Stimulated activated naive CD8-positive, alpha-beta T cell treated with anti-CD3 and anti-CD28 coated beads, Interleukin-15, Interleukin-2, amounts not matched to agents 100 ng/mL and 50 ng/mL, for 24 hours (primary cell): ENCODE measurements around the gene DOCK1.

Source experiments
- H3K27ac Mint-ChIP-seq: one replicate; pipeline ENCODE4 v1.8.0; 2021; ENCODE audit warnings: mild to moderate bottlenecking, mixed read lengths
- H3K27me3 Mint-ChIP-seq: one replicate; pipeline ENCODE4 v1.8.0; 2021; ENCODE audit warnings: mixed read lengths
- H3K36me3 Mint-ChIP-seq: one replicate; pipeline ENCODE4 v1.8.0; 2021; ENCODE audit warnings: low read depth, mixed read lengths
- H3K4me1 Mint-ChIP-seq: one replicate; pipeline ENCODE4 v1.8.0; 2021; ENCODE audit warnings: low read depth, mixed read lengths
- H3K4me3 Mint-ChIP-seq: one replicate; pipeline ENCODE4 v1.8.0; 2021; ENCODE audit warnings: mild to moderate bottlenecking, mixed read lengths
- H3K9me3 Mint-ChIP-seq: one replicate; pipeline ENCODE4 v1.8.0; 2021; ENCODE audit warnings: mixed read lengths

Gene DOCK1

DNA sequence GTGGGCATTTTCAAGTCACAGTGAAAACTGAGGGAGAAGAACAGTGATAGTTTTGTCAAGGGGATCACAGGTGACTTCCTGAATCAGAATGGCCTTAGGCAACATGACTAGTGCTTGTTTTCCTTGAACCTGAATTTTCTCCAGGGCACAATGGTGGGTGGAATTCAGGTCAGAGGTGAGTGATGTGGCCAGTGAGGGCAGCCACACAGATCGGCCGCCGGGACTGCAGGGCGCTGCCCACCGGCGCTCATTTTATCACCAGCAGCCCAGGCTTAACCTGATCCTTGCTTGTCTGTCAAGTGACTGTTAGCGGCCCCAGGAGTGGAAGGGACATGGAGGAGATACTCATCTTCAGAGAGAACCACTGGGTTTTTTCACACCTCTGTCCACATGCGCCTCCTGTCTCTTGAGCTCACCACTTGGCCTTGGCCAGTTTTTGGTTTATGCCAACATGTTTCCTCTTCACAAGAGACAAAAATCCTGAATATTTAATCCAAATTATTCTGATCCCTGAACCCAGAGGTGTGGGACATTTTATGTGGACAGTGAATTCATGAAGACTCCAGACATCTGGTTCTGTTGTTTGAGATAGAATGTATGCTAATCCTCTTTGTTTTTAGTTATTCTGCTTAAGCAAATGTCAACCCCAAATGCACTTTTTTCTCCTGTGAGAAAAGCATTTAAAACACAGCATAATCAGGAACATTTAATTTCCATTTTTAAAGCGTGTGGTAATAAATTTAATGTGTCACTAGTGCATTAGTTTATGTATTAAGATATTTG is 108.7 kb downstream of the DOCK1 start:
- Mint-ChIP-seq H3K27me3 (no peaks in the 10 kb centered on the region), H3K4me1 (no peaks in the 10 kb centered on the region), H3K27ac (no peak overlapping the region), H3K9me3 (no peaks in the 10 kb centered on the region), H3K36me3 (no peaks in the 10 kb centered on the region), H3K4me3 (no peak overlapping the region)

DNA sequence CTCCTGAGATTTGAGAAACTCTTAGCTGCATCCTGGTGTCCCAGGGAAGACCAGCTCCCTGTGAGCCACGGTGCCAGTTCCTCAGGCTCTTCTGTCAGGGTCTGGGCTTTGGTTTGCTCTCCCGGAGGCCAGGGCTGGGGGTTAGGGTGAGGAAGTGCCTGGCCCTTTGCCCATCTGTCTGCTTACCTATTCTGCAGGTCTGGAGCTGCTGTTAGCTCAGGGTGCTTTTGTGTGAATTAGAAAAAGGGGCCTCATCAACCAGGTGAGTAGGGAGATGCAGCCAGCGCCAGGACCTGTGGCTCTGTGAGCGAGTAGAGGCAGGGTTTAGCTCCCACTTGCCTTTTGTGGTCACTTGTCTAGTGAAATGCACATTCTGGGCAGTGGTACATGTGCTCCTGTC is 109.4 kb downstream of the DOCK1 start:
- H3K9me3 Mint-ChIP-seq, result no peaks in the 10 kb centered on the region
- no peaks in the 10 kb centered on the region for H3K36me3 Mint-ChIP-seq
- H3K27ac Mint-ChIP-seq, result no peak overlapping the region
- H3K4me3 Mint-ChIP-seq, result no peak overlapping the region
- H3K4me1 Mint-ChIP-seq, result no peaks in the 10 kb centered on the region
- H3K27me3 Mint-ChIP-seq, result no peaks in the 10 kb centered on the region

DNA sequence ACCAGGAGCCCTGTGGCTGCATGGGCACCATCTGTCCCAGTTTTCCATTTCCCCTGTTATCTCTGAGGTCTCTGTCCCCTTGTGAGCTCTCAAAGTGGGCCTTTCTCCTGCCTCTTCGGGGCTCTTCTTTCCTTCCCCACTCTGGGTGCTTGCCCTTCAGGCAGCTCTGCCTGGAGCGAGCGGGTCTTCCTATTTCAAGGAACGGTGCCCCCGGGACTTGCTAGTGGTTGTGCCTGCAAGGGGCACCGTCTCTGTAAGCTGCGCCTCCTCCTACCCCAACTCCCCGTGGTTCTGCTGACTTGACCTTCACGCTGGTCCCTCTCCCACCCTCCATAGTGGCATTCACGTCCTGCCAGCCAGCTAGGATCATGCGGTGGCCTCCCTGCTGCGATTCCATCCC is 110.1 kb downstream of the DOCK1 start:
- Mint-ChIP-seq H3K27ac (no peak overlapping the region), H3K27me3 (no peaks in the 10 kb centered on the region), H3K9me3 (no peaks in the 10 kb centered on the region), H3K36me3 (no peaks in the 10 kb centered on the region), H3K4me3 (no peak overlapping the region), H3K4me1 (no peaks in the 10 kb centered on the region)

DNA sequence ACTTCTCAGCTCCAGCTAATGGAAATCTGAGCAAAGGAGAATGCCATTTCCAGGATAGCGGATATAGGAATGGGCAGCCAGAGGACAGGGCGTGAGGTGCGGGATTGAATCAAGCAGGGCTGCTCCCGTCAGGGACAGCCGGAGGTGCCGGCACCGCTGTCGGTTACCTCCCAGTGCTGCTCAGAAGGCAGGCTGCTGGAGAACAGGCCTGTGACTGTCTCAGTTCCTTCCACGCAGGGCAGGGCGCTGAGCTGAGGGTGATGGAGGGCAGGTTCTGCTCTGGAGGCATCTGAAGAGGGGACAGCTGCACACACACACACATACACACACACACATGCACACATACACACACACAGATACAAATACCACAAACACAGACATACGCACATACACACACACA is 111.1 kb downstream of the DOCK1 start:
- Mint-ChIP-seq H3K36me3 (no peaks in the 10 kb centered on the region), H3K27me3 (no peaks in the 10 kb centered on the region), H3K27ac (no peak overlapping the region)

DNA sequence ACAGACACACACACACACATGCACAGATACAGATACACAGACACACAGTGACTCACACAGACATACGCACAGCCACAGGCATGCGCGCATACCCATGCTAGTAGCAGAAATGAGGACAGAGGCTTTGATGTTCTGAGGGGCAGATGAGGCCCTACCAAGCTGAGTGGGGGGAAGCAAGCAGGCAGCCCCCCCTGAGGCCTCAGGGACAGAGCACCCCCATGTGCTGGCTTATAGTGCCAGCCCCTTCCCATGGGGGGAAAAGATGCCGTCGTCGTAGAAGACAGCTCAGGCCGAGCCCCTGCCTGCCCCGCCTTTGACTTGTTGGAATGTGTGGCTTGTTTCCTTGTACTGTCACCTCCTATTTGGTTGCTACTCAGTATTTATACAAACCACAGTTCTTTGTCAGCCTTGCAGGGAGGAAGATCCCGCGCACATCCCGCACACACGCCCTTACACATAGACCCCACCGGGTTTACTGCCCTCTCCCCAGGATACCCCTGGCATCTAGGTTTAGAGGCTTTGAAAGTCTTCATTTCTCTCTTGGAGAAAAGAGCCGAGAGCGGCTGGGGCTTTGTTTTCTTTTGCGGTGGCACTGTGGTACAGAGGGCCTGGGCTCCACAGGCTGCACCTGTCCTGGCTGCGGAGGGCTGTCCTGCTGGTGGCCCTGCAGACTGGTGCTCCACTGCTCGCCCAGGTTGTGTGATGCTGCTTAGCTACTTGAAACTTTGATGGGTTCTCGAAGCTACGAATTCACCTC is 112.5 kb downstream of the DOCK1 start:
- Mint-ChIP-seq H3K27me3 (no peaks in the 10 kb centered on the region), H3K27ac (no peak overlapping the region), H3K36me3 (no peaks in the 10 kb centered on the region), H3K4me1 (no peaks in the 10 kb centered on the region), H3K4me3 (no peak overlapping the region), H3K9me3 (no peaks in the 10 kb centered on the region)

More for the DNA sequence above, 111.1 kb downstream of the DOCK1 start:
- H3K4me1 Mint-ChIP-seq, result no peaks in the 10 kb centered on the region
- H3K4me3 Mint-ChIP-seq, result no peak overlapping the region
- no peaks in the 10 kb centered on the region for H3K9me3 Mint-ChIP-seq

DNA sequence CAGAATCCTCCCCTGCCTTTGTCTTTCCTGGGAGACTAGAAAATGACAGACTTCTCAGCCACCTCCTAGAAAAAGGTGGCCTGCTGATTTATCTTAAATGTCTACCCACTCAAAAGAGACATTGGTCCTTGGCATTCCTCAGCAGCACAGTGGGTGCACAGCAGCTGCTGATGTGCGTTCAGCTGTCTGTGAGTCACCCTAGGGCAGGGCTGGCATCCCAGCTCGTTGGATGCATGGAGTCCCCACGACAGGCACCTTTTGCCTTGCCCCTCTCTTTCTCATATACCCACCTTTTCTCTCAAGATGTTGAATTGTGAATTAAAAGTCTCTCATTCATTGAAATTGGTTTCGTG is 113.0 kb downstream of the DOCK1 start:
- H3K27me3 Mint-ChIP-seq, result no peaks in the 10 kb centered on the region
- H3K9me3 Mint-ChIP-seq, result no peaks in the 10 kb centered on the region
- no peaks in the 10 kb centered on the region for H3K4me1 Mint-ChIP-seq
- H3K4me3 Mint-ChIP-seq, result no peak overlapping the region
- H3K36me3 Mint-ChIP-seq, result no peaks in the 10 kb centered on the region
- no peak overlapping the region for H3K27ac Mint-ChIP-seq

DNA sequence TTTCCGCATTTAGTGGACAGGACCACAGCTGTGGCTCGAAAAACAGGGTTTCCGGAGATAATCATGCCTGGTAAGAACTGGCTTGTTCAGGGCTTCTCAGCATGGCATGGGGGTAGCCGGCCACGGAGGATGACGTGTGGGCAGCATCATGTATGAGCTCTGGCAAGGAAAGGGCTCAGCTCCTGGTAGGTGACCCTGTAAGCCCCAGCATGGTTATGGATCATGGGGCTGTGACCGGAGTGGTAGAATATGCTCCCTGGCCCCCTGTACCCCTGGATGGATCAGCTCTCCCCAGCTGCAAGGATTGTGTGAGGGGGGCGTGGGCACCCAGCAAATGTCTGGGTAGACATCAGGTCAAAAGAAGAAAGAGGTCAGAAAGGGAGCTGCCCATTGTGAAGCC is 113.5 kb downstream of the DOCK1 start:
- Mint-ChIP-seq H3K4me1 (no peaks in the 10 kb centered on the region), H3K9me3 (no peaks in the 10 kb centered on the region), H3K4me3 (no peak overlapping the region), H3K36me3 (no peaks in the 10 kb centered on the region), H3K27me3 (no peaks in the 10 kb centered on the region), H3K27ac (no peak overlapping the region)

DNA sequence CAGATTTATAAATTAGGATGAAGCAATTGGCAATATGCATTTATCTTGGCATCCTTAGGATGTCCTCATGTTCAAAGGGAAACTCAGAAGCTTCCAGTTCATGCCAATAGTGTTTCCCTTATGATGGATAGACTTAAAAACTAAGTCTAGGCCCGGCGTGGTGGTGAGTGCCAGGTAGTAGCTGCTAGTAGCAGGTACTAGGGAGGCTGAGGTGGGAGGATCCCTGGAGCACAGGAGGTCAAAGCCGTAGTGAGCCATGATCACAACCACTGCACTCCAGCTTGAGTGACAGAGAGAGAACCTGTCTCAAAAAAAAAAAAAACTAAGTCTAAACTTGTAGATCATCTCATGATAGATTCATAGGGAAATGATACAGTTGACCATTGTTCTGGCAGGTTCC is 115.0 kb downstream of the DOCK1 start:
- no peaks in the 10 kb centered on the region for H3K27me3 Mint-ChIP-seq
- H3K4me1 Mint-ChIP-seq, result no peaks in the 10 kb centered on the region
- no peaks in the 10 kb centered on the region for H3K9me3 Mint-ChIP-seq
- H3K36me3 Mint-ChIP-seq, result no peaks in the 10 kb centered on the region
- no peak overlapping the region for H3K4me3 Mint-ChIP-seq
- H3K27ac Mint-ChIP-seq, result no peak overlapping the region

DNA sequence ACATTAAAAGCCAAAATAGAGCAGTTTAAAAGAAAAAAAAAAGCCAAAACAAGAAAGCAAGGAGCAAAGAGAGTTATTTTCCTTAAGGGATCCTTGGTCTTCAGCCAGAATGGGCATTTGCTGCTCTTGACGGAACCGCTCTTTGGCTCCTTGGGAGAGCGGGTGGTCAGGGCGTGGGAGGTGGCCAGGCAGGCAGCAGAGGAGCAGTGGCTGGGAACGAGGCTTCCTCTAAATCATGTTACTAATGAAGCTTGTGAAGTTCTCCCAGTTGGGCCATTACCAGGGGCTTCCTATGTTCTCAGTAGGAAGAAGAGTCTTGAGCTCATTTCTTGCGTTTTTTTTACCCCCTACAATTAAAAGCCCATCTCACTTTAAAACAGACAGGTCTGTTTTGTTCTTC is 116.6 kb downstream of the DOCK1 start:
- H3K4me1 Mint-ChIP-seq, result no peaks in the 10 kb centered on the region
- H3K27me3 Mint-ChIP-seq, result no peaks in the 10 kb centered on the region
- no peak overlapping the region for H3K27ac Mint-ChIP-seq
- no peaks in the 10 kb centered on the region for H3K36me3 Mint-ChIP-seq
- no peak overlapping the region for H3K4me3 Mint-ChIP-seq
- no peaks in the 10 kb centered on the region for H3K9me3 Mint-ChIP-seq

DNA sequence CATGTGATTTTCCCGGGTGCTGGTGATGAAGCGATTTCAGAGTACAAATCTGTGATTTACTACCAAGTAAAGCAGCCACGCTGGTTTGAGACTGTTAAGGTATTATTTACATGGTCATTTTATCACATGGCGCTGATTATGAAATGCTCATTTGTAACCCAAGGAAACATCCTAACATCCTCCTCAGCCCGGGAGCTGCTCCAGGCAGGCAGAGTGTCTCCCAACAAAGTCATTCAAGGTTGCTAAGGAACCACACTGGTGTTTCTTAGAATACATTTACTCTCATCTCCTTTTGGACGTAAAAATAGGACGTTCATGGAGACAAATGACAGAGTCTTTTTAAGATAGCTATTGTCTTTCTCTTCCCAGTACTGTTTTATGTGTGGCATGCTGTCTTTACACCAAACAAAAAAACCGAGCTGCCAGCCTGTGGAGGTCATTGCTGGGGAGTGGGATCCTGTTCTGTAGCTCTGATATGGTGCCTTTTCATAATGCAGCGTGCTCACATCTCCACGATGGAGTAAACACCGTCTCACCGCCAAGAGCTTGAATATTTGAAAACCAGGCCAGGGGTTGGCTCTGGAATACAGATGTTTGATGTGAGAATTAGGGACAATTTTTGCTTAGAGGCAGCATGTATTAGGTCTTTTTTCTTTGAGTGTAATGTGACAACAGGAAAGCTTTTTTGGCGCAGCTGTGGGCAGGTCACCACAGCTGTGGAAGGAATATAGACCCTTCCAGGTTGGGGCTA is 119.6 kb downstream of the DOCK1 start:
- no peaks in the 10 kb centered on the region for H3K36me3 Mint-ChIP-seq
- H3K27me3 Mint-ChIP-seq, result no peaks in the 10 kb centered on the region
- H3K27ac Mint-ChIP-seq, result no peak overlapping the region
- no peaks in the 10 kb centered on the region for H3K9me3 Mint-ChIP-seq
- H3K4me3 Mint-ChIP-seq, result no peak overlapping the region
- no peaks in the 10 kb centered on the region for H3K4me1 Mint-ChIP-seq

DNA sequence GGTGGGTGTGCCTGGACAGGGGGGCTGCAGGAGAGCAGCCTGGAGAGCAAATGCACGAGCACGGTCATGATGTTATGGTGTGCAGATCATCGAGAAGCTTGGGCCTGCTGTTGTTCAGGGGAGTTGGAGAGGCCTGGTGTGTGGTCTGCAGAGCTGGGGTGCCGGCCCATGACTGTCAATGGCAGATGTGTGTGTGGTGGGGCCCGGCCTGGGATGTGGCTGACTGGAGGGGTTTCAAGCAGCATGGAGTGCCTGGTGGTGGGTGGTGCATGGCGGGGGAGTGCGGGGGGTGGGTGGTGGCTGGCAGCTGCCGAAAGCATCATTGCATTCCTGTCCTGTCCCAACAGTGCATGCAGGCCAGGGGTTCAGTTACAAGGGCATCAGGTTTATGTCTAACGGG is 122.6 kb downstream of the DOCK1 start:
- Mint-ChIP-seq H3K9me3 (no peaks in the 10 kb centered on the region), H3K36me3 (no peaks in the 10 kb centered on the region), H3K4me3 (no peak overlapping the region), H3K4me1 (no peaks in the 10 kb centered on the region), H3K27me3 (no peaks in the 10 kb centered on the region), H3K27ac (no peak overlapping the region)

DNA sequence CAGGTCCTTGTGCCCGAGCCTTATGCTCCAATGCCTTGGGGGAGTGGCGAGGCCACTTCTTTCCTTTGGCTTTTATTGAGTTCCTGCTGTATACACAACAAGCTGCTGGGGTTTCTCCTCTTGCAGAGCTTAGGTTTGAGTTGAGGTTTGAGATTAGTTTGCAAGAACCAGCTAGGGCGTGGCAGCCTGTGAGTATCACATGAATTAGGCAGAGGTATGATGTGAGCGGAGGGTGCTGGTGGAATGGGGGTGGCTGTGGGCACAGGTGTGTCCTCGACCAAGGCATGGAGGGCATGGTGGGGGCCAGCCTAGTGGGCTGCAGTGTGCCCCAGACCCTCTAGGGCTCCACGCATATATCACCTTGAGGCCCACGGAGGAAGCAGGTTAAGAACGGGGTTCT is 123.3 kb downstream of the DOCK1 start:
- Mint-ChIP-seq H3K27ac (no peak overlapping the region), H3K4me1 (no peaks in the 10 kb centered on the region), H3K27me3 (no peaks in the 10 kb centered on the region), H3K4me3 (no peak overlapping the region), H3K36me3 (no peaks in the 10 kb centered on the region), H3K9me3 (no peaks in the 10 kb centered on the region)

DNA sequence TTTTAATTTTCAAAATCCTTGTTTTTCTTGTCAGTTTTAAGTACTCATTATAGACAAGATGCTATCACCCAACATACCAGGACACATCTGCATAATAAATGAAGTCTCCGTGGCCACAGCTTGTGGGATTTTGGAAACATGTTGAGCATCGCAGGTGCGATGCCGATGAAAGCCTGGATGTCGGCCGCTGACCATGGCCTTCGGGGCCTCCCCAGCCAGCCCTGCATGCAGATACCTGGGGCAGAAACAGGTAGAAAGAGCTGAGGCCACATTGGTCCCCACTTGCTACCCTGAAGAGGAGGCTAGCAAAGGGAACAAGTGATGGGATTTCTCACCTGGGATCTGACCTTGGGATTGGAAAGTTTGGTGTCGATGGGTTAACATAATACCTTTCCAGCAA is 123.8 kb downstream of the DOCK1 start:
- no peaks in the 10 kb centered on the region for H3K4me1 Mint-ChIP-seq
- H3K27ac Mint-ChIP-seq, result no peak overlapping the region
- H3K4me3 Mint-ChIP-seq, result no peak overlapping the region
- H3K36me3 Mint-ChIP-seq, result no peaks in the 10 kb centered on the region
- no peaks in the 10 kb centered on the region for H3K27me3 Mint-ChIP-seq
- no peaks in the 10 kb centered on the region for H3K9me3 Mint-ChIP-seq

DNA sequence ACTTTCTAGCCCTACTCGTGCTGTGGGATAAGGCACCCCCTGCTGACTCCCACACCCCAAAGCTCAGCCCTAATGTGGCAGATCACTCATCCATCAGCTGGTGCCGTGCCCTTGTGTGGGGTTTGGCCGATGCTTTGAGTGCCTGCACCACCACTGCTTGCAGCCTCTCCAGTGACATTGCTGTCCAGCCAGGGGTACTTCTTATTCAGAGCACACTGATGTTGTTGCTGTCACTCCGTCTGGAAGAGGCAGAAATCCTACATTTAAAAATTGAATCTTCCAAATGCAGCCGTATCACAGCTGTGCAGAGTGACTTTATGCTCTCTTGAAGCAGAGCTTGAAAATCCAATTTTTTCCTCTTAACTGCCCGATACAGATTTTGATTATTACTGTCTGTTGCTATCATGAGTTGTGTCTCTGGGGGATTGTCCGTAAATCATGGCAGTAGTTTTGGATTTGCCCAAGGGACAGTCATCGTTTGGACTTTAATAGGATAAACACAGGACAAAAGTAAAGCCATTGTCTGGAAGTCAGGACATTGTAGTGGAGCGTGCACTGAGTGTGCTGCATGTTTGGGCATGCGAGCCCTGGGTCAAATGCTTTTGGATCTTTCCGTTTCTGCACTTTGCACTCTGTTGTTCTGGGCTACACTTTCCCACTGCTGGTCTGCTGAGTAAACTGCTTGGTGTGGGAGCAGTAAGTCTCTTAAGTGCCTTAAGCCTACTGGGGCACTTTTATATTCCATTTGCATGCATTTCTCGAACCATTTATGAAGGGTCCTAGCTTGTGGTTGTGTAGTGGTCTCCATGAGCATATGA is 128.2 kb downstream of the DOCK1 start:
- Mint-ChIP-seq H3K4me3 (no peak overlapping the region), H3K36me3 (no peaks in the 10 kb centered on the region), H3K4me1 (no peaks in the 10 kb centered on the region), H3K27ac (no peak overlapping the region), H3K27me3 (no peaks in the 10 kb centered on the region), H3K9me3 (peaks cover 4% of the 10 kb centered on the region)
